ENCODE measurements around the gene EGF.

DNA sequence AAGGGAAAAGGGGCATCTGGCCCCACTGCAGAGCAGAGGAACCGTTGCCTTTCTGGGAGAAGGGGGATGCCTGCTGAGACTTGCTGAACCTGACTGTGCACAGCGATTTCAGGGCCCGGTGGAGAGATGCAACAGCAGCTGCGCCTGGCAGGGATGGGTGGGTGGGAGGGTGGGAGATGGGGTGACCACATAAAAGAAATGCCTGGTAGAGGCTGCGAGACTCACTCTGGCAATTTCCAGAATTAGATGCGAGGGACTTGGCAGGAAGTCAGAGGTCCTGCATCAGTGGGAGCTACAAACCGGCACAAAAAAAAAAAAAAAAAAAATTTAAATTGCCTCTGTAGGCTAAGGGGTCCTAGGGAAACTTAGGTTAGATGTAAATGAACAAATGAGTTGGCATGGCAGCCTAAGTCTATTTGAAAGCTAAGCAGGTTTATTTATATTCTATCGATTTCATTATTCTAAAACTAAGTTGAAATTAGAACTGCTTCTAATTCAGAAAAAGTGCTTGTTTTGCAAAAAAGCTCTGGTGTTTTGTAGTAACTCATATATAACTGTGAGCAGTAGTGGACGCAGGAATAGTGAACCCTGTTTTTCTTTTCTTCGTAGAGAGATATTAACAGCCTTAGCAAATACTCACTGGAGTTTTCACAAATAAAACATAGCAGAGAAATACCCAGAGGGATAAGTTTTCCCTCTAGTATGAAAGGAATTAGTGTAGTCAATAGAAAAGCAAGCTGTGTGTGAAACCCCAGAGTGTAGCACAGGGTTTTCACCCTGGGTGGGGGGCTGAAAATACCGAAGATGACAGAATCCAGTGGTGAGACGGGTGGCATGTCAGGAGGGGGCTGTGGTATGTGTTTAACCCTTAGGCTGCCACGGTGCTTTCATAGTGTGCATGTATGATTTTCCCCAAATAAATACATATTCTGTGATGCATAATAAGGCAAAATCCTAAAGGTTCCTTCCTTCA lies 130.1 kb downstream of the EGF start:
- no peak for TF ChIP-seq GATA3 (IDR thresholded peaks at IDR 0.05; ENCODE audit: low read depth, low read length)
- TF ChIP-seq GATA2 (IDR thresholded peaks at IDR 0.05; ENCODE audit: low read depth, low read length): no peak

Measured in SH-SY5Y (cell line).